ENCODE results near the gene CCDC174. TPM values are rescaled to one million over a fixed set of nuclear protein-coding genes. Genes with fewer than 3 reads are reported as not detected.

Gene CCDC174
- total and polyA plus RNA-seq, 10 of the 15 experiments (the other 5 are each of a cell fraction or from before 2014, with no cell fraction given): 11.6 to 31.3 (median 19.1) TPM

GRCh38 chr3:14647976-14648955 lies 3.3 kb upstream of the CCDC174 start (continued):
- no peak for TF ChIP-seq BCLAF1 (IDR thresholded peaks at IDR 0.05)
- no peak for TF ChIP-seq EZH2 (IDR thresholded peaks at IDR 0.05; ENCODE audit: borderline replicate concordance, control insufficient read depth, low read depth, low read length)
- no peak for TF ChIP-seq REST (IDR thresholded peaks at IDR 0.05; ENCODE audit: low read depth, low read length)
- no peak for TF ChIP-seq POU2F2 (IDR thresholded peaks at IDR 0.05; ENCODE audit: borderline replicate concordance, low read depth, low read length)
